WTC11 (cell line): ENCODE measurements around the gene TLX2. TPM values are rescaled to one million over a fixed set of nuclear protein-coding genes. Genes with fewer than 3 reads are reported as not detected.

ENCODE experiments used
- ATAC-seq: fragments of 200-7000 bp; cut with Tn5 transposase; 2 replicates; pipeline ENCODE4 v1.10.0; 2021; ENCODE audit warnings: mild to moderate bottlenecking, moderate library complexity
- CTCF ChIA-PET: fragments of 300-600 bp; sonication (Branson Sonifier 250); formaldehyde crosslinking; loops from one replicate; lab custom pipeline; 2021; ENCODE audit warnings: antibody characterized with exemption; lab: Charles Lee
- POLR2A ChIA-PET: fragments of 350-600 bp; sonication (Branson Sonifier 250); formaldehyde crosslinking; loops from one replicate; lab custom pipeline; 2021; ENCODE audit warnings: antibody characterized with exemption; lab: Charles Lee
- DNase-seq: peaks from one replicate; pipeline ENCODE4 v3.0.0; 2021; ENCODE audit warnings: low spot score
- H3K27ac Mint-ChIP-seq: 2 replicates; pipeline ENCODE4 v1.8.0; 2021; ENCODE audit warnings: mixed read lengths
- H3K27me3 Mint-ChIP-seq: 2 replicates; pipeline ENCODE4 v1.8.0; 2021; ENCODE audit warnings: low read depth, mild to moderate bottlenecking, moderate library complexity, mixed read lengths
- H3K36me3 Mint-ChIP-seq: 2 replicates; pipeline ENCODE4 v1.8.0; 2021; ENCODE audit warnings: mixed read lengths
- H3K4me1 Mint-ChIP-seq: 2 replicates; pipeline ENCODE4 v1.8.0; 2022; ENCODE audit warnings: mixed read lengths
- H3K4me3 Mint-ChIP-seq: 2 replicates; pipeline ENCODE4 v1.8.0; 2021; ENCODE audit warnings: mild to moderate bottlenecking, moderate library complexity, mixed read lengths
- H3K9me3 Mint-ChIP-seq: 2 replicates; pipeline ENCODE4 v1.8.0; 2021; ENCODE audit warnings: mixed read lengths
- ATF1 ChIP-seq: sonication (generic); formaldehyde crosslinking; IDR thresholded peaks from 2 replicates; pipeline ENCODE4 v1.8.1; 2023; ENCODE audit warnings: mild to moderate bottlenecking, moderate library complexity, missing genetic modification reagents
- CBFB ChIP-seq: sonication (generic); formaldehyde crosslinking; IDR thresholded peaks from 2 replicates; pipeline ENCODE4 v1.8.1; 2022; ENCODE audit warnings: mild to moderate bottlenecking, low read depth, missing genetic modification reagents
- ELF4 ChIP-seq: sonication (generic); formaldehyde crosslinking; IDR thresholded peaks from 2 replicates; pipeline ENCODE4 v1.8.1; 2022; ENCODE audit warnings: low read depth, mild to moderate bottlenecking, moderate library complexity, missing genetic modification reagents
- FOXJ3 ChIP-seq: sonication (generic); formaldehyde crosslinking; IDR thresholded peaks from 2 replicates; pipeline ENCODE4 v1.9.0; 2021; ENCODE audit warnings: missing genetic modification reagents, mild to moderate bottlenecking, borderline replicate concordance
- GABPB1 ChIP-seq: sonication (generic); formaldehyde crosslinking; IDR thresholded peaks from 2 replicates; pipeline ENCODE4 v1.8.1; 2023; ENCODE audit warnings: mild to moderate bottlenecking, missing genetic modification reagents
- JAZF1 ChIP-seq: fragments of 250-450 bp; sonication (Bioruptor Pico); IDR thresholded peaks from 2 replicates; pipeline ENCODE4 v1.9.0; 2021; ENCODE audit warnings: moderate library complexity, mild to moderate bottlenecking, inconsistent platforms
- KAT7 ChIP-seq: sonication (generic); formaldehyde crosslinking; IDR thresholded peaks from 2 replicates; pipeline ENCODE4 v1.8.1; 2023; ENCODE audit warnings: missing genetic modification reagents, mild to moderate bottlenecking, borderline replicate concordance
- MXD4 ChIP-seq: fragments of 250-450 bp; sonication (Bioruptor Pico); IDR thresholded peaks from 2 replicates; pipeline ENCODE4 v1.8.0; 2021; ENCODE audit warnings: mild to moderate bottlenecking, moderate library complexity, borderline replicate concordance
- NFYB ChIP-seq: sonication (generic); formaldehyde crosslinking; conservative IDR thresholded peaks from 2 replicates; pipeline ENCODE4 v1.8.0; 2022; ENCODE audit warnings: low read depth, missing genetic modification reagents
- NR1H2 ChIP-seq: sonication (generic); formaldehyde crosslinking; IDR thresholded peaks from 2 replicates; pipeline ENCODE4 v1.9.0; 2021; ENCODE audit warnings: mild to moderate bottlenecking, moderate library complexity, missing genetic modification reagents
- NR3C1 ChIP-seq: sonication (generic); formaldehyde crosslinking; conservative IDR thresholded peaks from 2 replicates; pipeline ENCODE4 v1.8.1; 2023; ENCODE audit warnings: low read depth, mild to moderate bottlenecking, missing genetic modification reagents
- PRDM15 ChIP-seq: sonication (generic); formaldehyde crosslinking; IDR thresholded peaks from 2 replicates; pipeline ENCODE4 v1.8.0; 2022; ENCODE audit warnings: missing genetic modification reagents
- ZNF219 ChIP-seq: sonication (generic); formaldehyde crosslinking; IDR thresholded peaks from 2 replicates; pipeline ENCODE4 v1.8.0; 2023; ENCODE audit warnings: missing genetic modification reagents, mild to moderate bottlenecking, borderline replicate concordance
- ZNF317 ChIP-seq: sonication (generic); formaldehyde crosslinking; IDR thresholded peaks from 2 replicates; pipeline ENCODE4 v1.8.1; 2023; ENCODE audit warnings: low read depth, mild to moderate bottlenecking, moderate library complexity, missing genetic modification reagents, borderline replicate concordance
- ZNF396 ChIP-seq: fragments of 250-450 bp; sonication (Bioruptor Pico); IDR thresholded peaks from 2 replicates; pipeline ENCODE4 v1.8.0; 2021; ENCODE audit warnings: mild to moderate bottlenecking, moderate library complexity, borderline replicate concordance
- total RNA-seq: library from RNA; stranded (reverse); gene quantifications from 3 replicates; pipeline ENCODE4 v1.2.3, GENCODE V29; 2021
- TF ChIP-seq, protein P1 (sequence below): sonication (generic); formaldehyde crosslinking; IDR thresholded peaks from 2 replicates; pipeline ENCODE4 v1.8.0; 2022; ENCODE audit warnings: mild to moderate bottlenecking, missing genetic modification reagents
- TF ChIP-seq, protein P2 (sequence below): fragments of 200-600 bp; IDR thresholded peaks from 2 replicates; pipeline ENCODE4 v1.8.0; 2022; ENCODE audit warnings: antibody characterized with exemption
- TF ChIP-seq, protein P3 (sequence below): fragments of 250-450 bp; sonication (Bioruptor Pico); IDR thresholded peaks from 2 replicates; pipeline ENCODE4 v1.9.0; 2021; ENCODE audit warnings: moderate library complexity, mild to moderate bottlenecking, inconsistent platforms, borderline replicate concordance
- TF ChIP-seq, protein P4 (sequence below): sonication (generic); formaldehyde crosslinking; IDR thresholded peaks from 2 replicates; pipeline ENCODE4 v1.8.1; 2022; ENCODE audit warnings: low read depth, mild to moderate bottlenecking, moderate library complexity, missing genetic modification reagents, borderline replicate concordance
- TF ChIP-seq, protein P5 (sequence below): sonication (generic); formaldehyde crosslinking; IDR thresholded peaks from 2 replicates; pipeline ENCODE4 v1.8.1; 2022; ENCODE audit warnings: missing genetic modification reagents, borderline replicate concordance
- TF ChIP-seq, protein P6 (sequence below): sonication (generic); formaldehyde crosslinking; IDR thresholded peaks from 2 replicates; pipeline ENCODE4 v1.8.1; 2023; ENCODE audit warnings: mild to moderate bottlenecking, missing genetic modification reagents, moderate library complexity

Gene TLX2
- total RNA-seq, 1 experiment from 2014 or later, result 0.26 TPM

DNA sequence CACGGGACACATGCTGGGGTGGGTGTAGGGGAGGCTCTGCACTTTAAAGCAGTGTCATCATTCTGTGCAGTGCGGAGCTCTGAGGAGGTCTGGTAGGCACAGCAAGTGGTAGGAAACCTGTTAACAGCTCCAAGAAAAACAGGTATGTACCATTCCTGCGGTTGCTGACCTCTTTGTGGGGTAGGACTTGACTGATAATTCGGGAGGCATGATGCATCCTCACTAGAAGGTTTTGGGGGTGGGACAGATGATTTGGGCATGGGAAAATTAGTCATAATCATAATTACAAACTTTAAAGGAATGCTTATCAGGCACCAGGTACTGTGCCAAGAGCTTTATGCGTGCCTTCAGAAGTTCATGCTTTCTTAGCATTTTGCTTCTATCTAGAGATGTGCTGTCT, 50.0 kb downstream of the TLX2 start:
- ChIA-PET POLR2A (no interaction called here), CTCF (no interaction called here)
- ATAC-seq (no peak), DNase-seq (no peak)
- Mint-ChIP-seq H3K27me3 (peaks cover 53% of the 10 kb centered on the region), H3K27ac (no peak overlapping the region), H3K4me3 (no peak overlapping the region), H3K9me3 (no peaks in the 10 kb centered on the region)
- TF ChIP-seq, protein P1, sequence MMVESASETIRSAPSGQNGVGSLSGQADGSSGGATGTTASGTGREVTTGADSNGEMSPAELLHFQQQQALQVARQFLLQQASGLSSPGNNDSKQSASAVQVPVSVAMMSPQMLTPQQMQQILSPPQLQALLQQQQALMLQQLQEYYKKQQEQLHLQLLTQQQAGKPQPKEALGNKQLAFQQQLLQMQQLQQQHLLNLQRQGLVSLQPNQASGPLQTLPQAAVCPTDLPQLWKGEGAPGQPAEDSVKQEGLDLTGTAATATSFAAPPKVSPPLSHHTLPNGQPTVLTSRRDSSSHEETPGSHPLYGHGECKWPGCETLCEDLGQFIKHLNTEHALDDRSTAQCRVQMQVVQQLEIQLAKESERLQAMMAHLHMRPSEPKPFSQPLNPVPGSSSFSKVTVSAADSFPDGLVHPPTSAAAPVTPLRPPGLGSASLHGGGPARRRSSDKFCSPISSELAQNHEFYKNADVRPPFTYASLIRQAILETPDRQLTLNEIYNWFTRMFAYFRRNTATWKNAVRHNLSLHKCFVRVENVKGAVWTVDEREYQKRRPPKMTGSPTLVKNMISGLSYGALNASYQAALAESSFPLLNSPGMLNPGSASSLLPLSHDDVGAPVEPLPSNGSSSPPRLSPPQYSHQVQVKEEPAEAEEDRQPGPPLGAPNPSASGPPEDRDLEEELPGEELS (CRISPR knock-in tag), result no peak
- TF ChIP-seq MXD4 (CRISPR knock-in tag) (no peak), NFYB (CRISPR knock-in tag) (no peak)
- TF ChIP-seq, protein P2, sequence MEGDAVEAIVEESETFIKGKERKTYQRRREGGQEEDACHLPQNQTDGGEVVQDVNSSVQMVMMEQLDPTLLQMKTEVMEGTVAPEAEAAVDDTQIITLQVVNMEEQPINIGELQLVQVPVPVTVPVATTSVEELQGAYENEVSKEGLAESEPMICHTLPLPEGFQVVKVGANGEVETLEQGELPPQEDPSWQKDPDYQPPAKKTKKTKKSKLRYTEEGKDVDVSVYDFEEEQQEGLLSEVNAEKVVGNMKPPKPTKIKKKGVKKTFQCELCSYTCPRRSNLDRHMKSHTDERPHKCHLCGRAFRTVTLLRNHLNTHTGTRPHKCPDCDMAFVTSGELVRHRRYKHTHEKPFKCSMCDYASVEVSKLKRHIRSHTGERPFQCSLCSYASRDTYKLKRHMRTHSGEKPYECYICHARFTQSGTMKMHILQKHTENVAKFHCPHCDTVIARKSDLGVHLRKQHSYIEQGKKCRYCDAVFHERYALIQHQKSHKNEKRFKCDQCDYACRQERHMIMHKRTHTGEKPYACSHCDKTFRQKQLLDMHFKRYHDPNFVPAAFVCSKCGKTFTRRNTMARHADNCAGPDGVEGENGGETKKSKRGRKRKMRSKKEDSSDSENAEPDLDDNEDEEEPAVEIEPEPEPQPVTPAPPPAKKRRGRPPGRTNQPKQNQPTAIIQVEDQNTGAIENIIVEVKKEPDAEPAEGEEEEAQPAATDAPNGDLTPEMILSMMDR, result no peak
- TF ChIP-seq, protein P3, sequence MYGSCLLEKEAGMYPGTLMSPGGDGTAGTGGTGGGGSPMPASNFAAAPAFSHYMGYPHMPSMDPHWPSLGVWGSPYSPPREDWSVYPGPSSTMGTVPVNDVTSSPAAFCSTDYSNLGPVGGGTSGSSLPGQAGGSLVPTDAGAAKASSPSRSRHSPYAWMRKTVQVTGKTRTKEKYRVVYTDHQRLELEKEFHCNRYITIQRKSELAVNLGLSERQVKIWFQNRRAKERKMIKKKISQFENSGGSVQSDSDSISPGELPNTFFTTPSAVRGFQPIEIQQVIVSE, result no peak
- TF ChIP-seq, protein P4, sequence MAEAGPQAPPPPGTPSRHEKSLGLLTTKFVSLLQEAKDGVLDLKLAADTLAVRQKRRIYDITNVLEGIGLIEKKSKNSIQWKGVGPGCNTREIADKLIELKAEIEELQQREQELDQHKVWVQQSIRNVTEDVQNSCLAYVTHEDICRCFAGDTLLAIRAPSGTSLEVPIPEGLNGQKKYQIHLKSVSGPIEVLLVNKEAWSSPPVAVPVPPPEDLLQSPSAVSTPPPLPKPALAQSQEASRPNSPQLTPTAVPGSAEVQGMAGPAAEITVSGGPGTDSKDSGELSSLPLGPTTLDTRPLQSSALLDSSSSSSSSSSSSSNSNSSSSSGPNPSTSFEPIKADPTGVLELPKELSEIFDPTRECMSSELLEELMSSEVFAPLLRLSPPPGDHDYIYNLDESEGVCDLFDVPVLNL (CRISPR knock-in tag), result no peak
- TF ChIP-seq, all 79 proteins: peak for 0
- Mint-ChIP-seq H3K4me1 (peaks cover 13% of the 10 kb centered on the region), H3K36me3 (no peaks in the 10 kb centered on the region)

DNA sequence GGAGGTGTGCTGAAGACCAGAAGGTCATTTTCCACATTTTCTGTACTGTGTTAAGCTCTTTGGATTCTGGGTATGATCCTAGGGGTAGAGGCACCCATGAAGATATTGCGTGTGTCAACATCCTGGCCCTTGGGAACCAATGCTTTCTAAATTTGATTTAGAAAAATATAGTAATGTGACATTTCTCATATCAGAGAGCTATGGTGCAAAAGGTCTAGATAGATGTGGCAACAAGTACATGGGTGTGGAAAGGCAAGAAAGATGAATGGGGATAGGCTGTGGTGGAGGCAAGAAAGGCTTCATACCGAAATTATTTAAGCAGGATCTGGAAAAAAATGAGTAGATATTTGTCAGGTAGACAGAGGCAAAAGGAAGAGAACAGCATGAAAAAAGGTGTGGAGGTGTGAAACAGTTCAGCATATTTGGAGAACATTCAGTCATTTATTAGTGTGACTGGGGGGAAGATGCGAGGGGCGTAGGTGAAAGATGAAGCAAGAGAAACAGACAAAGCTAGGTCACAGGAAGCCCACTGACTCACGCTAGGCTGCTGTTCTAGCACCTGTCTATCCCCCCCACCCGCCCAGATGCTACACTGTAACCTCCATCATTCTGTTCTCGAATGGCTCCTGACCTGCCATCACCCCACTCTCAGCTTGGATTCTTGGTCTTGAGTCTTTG, 52.0 kb downstream of the TLX2 start:
- Mint-ChIP-seq H3K4me3 (no peak overlapping the region), H3K27ac (no peak overlapping the region), H3K27me3 (peaks cover 45% of the 10 kb centered on the region), H3K36me3 (no peaks in the 10 kb centered on the region), H3K9me3 (no peaks in the 10 kb centered on the region), H3K4me1 (no peaks in the 10 kb centered on the region)
- ChIA-PET CTCF (interaction anchor here (1.4 kb wide), 1 partner anchor 21 kb away, joined by 4 read pairs; no protein-coding TSS in a partner anchor), POLR2A (no interaction called here)
- ATAC-seq (no peak), DNase-seq (no peak)
- TF ChIP-seq NR3C1, result no peak
- TF ChIP-seq KAT7, result no peak
- no peak for TF ChIP-seq PRDM15
- TF ChIP-seq ZNF396 (CRISPR knock-in tag), result no peak
- no peak for TF ChIP-seq CBFB (CRISPR knock-in tag)
- TF ChIP-seq, protein P5, sequence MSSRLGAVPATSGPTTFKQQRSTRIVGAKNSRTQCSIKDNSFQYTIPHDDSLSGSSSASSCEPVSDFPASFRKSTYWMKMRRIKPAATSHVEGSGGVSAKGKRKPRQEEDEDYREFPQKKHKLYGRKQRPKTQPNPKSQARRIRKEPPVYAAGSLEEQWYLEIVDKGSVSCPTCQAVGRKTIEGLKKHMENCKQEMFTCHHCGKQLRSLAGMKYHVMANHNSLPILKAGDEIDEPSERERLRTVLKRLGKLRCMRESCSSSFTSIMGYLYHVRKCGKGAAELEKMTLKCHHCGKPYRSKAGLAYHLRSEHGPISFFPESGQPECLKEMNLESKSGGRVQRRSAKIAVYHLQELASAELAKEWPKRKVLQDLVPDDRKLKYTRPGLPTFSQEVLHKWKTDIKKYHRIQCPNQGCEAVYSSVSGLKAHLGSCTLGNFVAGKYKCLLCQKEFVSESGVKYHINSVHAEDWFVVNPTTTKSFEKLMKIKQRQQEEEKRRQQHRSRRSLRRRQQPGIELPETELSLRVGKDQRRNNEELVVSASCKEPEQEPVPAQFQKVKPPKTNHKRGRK (CRISPR knock-in tag), result no peak
- TF ChIP-seq ZNF219, result no peak
- no peak for TF ChIP-seq GABPB1 (CRISPR knock-in tag)
- TF ChIP-seq JAZF1 (CRISPR knock-in tag), result no peak
- no peak for TF ChIP-seq ZNF317 (CRISPR knock-in tag)
- TF ChIP-seq, protein P6, sequence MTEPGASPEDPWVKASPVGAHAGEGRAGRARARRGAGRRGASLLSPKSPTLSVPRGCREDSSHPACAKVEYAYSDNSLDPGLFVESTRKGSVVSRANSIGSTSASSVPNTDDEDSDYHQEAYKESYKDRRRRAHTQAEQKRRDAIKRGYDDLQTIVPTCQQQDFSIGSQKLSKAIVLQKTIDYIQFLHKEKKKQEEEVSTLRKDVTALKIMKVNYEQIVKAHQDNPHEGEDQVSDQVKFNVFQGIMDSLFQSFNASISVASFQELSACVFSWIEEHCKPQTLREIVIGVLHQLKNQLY (CRISPR knock-in tag), result no peak
- no peak for TF ChIP-seq ELF4 (CRISPR knock-in tag)
- TF ChIP-seq ATF1 (CRISPR knock-in tag), result no peak
- no peak for TF ChIP-seq FOXJ3
- TF ChIP-seq NR1H2 (CRISPR knock-in tag), result no peak
